ENCODE data around the gene CNGA3.
"Not testable (repeated sequence)": the region's sequence is repeated elsewhere in the genome, so short reads cannot be mapped to it uniquely, and the experiment has no call there.

The CNGA3 gene

DNA sequence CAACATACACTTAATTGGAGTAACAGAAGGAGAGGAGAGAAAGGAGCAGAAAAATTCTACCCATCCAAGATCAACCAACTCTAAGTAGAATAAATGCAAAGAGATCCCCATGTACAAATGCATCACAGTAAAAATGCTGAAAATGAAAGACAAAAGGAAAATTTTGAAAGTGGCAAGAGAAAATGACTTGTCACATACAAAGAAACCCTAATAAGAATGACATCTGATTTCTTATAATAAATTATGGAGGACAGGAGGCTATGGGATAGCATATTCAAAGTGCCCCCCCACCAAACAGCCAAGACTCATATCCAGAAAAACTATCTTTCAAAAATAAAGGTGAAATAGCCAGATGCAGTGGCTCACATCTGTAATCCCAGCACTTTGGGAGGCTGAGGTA lies 76.2 kb downstream of the CNGA3 start:
- Mint-ChIP-seq H3K4me1 (peaks cover under 1% of the 10 kb centered on the region), H3K9me3 (peaks cover 5% of the 10 kb centered on the region), H3K4me3 (no peak overlapping the region), H3K36me3 (no peaks in the 10 kb centered on the region), H3K27ac (no peak overlapping the region)
- no peak for DNase-seq (ENCODE audit: low spot score in 2 of 2)
- ATAC-seq = no peak

DNA sequence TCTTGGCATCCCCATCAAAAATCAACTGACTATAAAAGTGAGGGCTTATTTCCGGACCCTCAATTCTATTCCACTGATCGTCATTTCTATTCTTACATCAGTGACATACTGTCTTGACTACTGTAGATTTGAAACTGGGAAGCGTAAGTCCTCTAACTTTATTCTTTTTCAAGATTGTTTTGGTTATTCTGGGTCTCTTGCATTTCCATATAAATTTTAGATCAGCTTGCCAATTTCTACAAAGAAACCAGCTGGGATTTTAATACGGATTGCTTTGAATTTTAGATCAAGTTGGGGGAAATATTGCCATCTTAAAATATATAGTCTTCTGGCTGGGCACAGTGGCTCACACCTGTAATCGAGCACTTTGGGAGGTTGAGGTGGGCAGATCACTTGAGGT lies 80.5 kb downstream of the CNGA3 start:
- ATAC-seq = no peak
- no peak for DNase-seq (ENCODE audit: low spot score in 2 of 2)
- H3K9me3 Mint-ChIP-seq = peaks cover 5% of the 10 kb centered on the region
- H3K27ac Mint-ChIP-seq = no peak overlapping the region
- H3K36me3 Mint-ChIP-seq = no peaks in the 10 kb centered on the region
- no peaks in the 10 kb centered on the region for H3K4me1 Mint-ChIP-seq
- H3K4me3 Mint-ChIP-seq = no peak overlapping the region

DNA sequence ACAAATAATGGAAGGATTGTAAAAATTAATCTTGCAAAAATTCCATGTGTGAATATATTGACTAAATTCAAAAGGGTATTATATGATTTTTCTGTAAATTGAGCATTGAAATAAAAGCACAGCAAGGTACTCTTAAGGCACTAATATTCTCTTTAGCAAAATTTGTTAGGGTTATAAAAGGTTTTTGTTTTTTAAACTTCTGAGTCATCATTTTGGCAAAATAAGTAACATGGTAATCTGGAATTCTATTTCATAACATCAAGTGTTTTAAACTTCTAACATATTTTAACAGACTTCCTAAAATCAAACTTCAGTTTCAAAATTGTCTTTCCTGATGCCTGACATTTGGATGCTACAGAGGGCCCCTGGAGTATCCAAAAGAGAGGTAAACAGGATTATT lies 85.9 kb downstream of the CNGA3 start:
- Mint-ChIP-seq H3K36me3 (no peaks in the 10 kb centered on the region), H3K27ac (no peak overlapping the region), H3K4me3 (no peak overlapping the region), H3K4me1 (peaks cover 6% of the 10 kb centered on the region), H3K9me3 (peaks cover 3% of the 10 kb centered on the region)
- DNase-seq (ENCODE audit: low spot score in 2 of 2) (no peak), ATAC-seq (no peak)

DNA sequence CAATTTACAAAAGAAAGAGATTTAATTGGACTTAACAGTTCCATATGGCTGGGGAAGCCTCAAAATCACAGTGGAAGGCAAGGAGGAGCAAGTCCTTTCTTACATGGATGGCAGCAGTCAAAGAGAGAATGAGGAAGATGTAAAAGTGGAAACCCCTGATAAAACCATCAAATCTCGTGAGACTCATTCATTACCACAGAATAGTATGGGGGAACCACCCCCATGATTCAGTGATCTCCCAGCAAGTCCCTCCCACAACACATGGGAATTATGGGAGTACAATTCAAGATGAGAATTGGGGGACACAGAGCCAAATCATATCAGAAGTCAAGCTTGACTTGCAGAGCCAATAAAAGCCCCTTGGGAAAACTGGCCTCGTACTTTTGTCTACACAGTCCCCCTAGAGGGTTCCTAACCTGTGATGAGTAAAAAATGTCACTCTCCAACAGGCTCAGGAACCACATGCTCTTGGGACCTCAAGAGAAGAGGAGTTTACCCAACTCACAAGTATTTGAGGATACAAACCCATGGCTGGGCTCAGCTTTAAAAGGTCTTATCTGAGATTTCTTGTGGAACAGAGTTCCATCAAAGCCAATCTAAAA lies 87.2 kb downstream of the CNGA3 start:
- H3K36me3 Mint-ChIP-seq = no peaks in the 10 kb centered on the region
- H3K4me1 Mint-ChIP-seq = peaks cover 9% of the 10 kb centered on the region
- DNase-seq (ENCODE audit: low spot score in 2 of 2) (no peak), ATAC-seq (no peak)
- H3K9me3 Mint-ChIP-seq = peaks cover 3% of the 10 kb centered on the region
- H3K4me3 Mint-ChIP-seq = no peak overlapping the region
- no peak overlapping the region for H3K27ac Mint-ChIP-seq

DNA sequence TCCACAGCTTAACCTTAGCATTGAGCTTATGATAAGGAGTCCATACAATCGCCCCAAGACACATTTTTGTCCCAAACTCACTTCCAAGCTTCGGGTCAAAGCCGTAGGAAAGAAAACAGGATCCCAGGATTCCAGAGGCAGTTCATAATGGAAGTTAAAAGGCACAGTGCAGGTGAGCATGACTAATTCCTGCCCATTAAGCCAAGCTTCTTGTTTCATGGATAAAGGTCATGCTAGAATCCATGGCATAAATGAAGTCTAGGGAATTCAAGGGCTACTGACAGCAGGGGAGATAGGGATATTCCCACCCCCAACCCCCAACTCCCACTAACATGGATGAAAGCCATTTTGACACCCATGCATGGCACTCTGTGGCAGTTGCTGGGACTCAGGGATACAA lies 88.2 kb downstream of the CNGA3 start:
- Mint-ChIP-seq H3K36me3 (no peaks in the 10 kb centered on the region), H3K9me3 (peaks cover 5% of the 10 kb centered on the region), H3K27ac (no peak overlapping the region), H3K4me1 (peaks cover 16% of the 10 kb centered on the region), H3K4me3 (no peak overlapping the region)
- DNase-seq (ENCODE audit: low spot score in 2 of 2) = no peak
- ATAC-seq = no peak

GRCh38 chr2:98435670-98436069 lies 89.4 kb downstream of the CNGA3 start:
- not testable (repeated sequence) for H3K9me3 Mint-ChIP-seq, H3K27ac Mint-ChIP-seq, ATAC-seq, H3K36me3 Mint-ChIP-seq, H3K4me3 Mint-ChIP-seq
- H3K4me1 Mint-ChIP-seq = peaks cover 27% of the 10 kb centered on the region
- peak in 1 of 2 donors; percentile 25 for DNase-seq (ENCODE audit: low spot score in 2 of 2)

- Mint-ChIP-seq H3K36me3 (no peaks in the 10 kb centered on the region), H3K27ac (no peak overlapping the region), H3K9me3 (peaks cover 9% of the 10 kb centered on the region), H3K4me1 (peaks cover 30% of the 10 kb centered on the region), H3K4me3 (no peak overlapping the region)
- no peak for DNase-seq (ENCODE audit: low spot score in 2 of 2)
- no peak for ATAC-seq
Measured at GRCh38 chr2:98436734-98437133, 90.5 kb downstream of the CNGA3 start.

DNA sequence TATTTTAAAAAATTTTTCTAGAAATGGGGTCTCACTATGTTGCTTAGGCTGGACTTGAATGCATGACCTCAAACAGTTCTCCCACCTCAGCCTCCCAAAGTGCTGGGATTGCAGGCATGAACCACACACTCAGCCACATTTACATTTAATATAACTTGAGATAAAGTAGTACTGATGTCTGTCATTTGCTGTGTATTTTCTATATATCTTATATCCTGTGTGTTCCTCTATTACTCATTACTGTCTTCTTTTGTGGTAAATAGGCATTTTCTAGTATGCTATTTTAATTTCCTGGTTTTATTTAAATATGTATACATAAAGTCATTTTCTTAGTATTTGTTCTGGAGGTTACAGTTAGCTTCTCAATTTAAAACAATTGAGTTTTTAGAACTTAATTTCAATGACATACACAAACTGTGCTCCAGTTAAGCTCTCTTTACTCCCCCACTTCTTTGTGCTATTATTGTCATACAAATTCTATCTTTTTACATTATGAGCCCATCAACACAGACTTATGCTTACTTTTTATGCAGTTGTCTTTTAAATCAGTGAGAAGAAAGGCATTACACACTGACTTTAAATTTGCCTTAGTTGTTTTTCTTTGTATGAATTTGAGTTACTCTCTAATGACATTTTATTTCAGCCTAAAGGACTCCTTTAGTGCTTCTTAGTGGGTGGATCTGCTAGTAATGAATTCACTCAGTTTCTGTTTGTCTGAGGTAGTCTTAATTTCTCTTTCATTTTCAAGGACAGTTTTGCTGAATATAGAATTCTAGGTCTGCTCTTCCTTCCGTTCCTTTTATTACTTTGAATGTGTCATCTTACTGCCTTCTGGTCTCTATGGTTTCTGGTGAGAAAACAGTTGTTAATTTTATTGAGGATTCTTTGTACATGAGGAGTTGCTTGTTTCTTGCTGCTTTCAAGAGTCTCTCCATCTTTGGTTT lies 92.2 kb downstream of the CNGA3 start:
- peak; percentile 96 for ATAC-seq
- Mint-ChIP-seq H3K4me1 (peaks cover 24% of the 10 kb centered on the region), H3K27ac (peak overlapping the region; percentile 87), H3K36me3 (no peaks in the 10 kb centered on the region), H3K9me3 (peaks cover 6% of the 10 kb centered on the region), H3K4me3 (peak overlapping the region; percentile 48)
- peak in 1 of 2 donors; percentile 47 for DNase-seq (ENCODE audit: low spot score in 2 of 2)

- peaks cover 37% of the 10 kb centered on the region for H3K4me1 Mint-ChIP-seq
- H3K9me3 Mint-ChIP-seq = peaks cover 6% of the 10 kb centered on the region
- ATAC-seq (no peak), DNase-seq (ENCODE audit: low spot score in 2 of 2) (peak in 1 of 2 donors; percentile 45)
- no peak overlapping the region for H3K4me3 Mint-ChIP-seq
- peaks cover 20% of the 10 kb centered on the region for H3K36me3 Mint-ChIP-seq
- peak overlapping the region; percentile 6 for H3K27ac Mint-ChIP-seq
Measured at GRCh38 chr2:98441706-98442450, 95.6 kb downstream of the CNGA3 start.

DNA sequence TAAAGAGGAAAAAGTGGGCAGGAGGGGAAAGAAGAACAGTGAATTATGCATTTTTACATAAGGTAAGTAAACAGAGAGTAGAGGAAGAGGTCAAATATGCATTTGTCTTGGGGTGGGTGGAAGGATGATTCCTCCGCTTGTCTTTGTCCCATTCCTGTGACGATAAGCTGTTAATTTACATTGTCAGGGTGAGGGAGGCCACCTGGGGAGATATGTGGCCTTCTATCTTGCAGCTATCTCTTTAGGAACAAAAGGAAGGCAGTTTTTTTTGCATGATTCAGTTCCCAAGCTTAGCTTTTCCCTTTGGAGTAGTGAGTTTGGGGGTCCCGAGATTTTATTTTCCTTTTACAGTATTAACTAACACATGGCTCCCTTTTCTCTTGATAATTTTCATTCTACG lies 96.2 kb downstream of the CNGA3 start:
- H3K4me3 Mint-ChIP-seq = no peak overlapping the region

GRCh38 chr2:98444436-98445176 lies 98.3 kb downstream of the CNGA3 start, which contains the start of gene INPP4A:
Gene INPP4A (plus strand): TSS chr2:98444858. CDS start chr2:98520049, 75,191 bp downstream.
- DNase-seq (ENCODE audit: low spot score in 2 of 2) (peak; percentile 73 to 89), ATAC-seq (peak; percentile 84)
- peaks cover 44% of the 10 kb centered on the region for H3K4me1 Mint-ChIP-seq
- H3K4me3 Mint-ChIP-seq = peak within 1 kb of the TSS; percentile 91
- peaks cover 20% of the 10 kb centered on the region for H3K36me3 Mint-ChIP-seq
- H3K27ac Mint-ChIP-seq = peak within 1 kb of the TSS; percentile 97
- peaks cover 3% of the 10 kb centered on the region for H3K9me3 Mint-ChIP-seq

More for the DNA sequence above, 96.2 kb downstream of the CNGA3 start:
- peak in 1 of 2 donors; percentile 18 for DNase-seq (ENCODE audit: low spot score in 2 of 2)
- no peak for ATAC-seq
- peaks cover 40% of the 10 kb centered on the region for H3K4me1 Mint-ChIP-seq
- H3K36me3 Mint-ChIP-seq = peaks cover 20% of the 10 kb centered on the region
- H3K9me3 Mint-ChIP-seq = peaks cover 6% of the 10 kb centered on the region
- peak overlapping the region; percentile 6 for H3K27ac Mint-ChIP-seq

GRCh38 chr2:98445177-98445682 lies 99.0 kb downstream of the CNGA3 start:
- Mint-ChIP-seq H3K36me3 (peaks cover 20% of the 10 kb centered on the region), H3K27ac (peak overlapping the region; percentile 97), H3K9me3 (no peaks in the 10 kb centered on the region), H3K4me1 (peaks cover 44% of the 10 kb centered on the region), H3K4me3 (peak overlapping the region; percentile 91)
- DNase-seq (ENCODE audit: low spot score in 2 of 2) = no peak
- peak; percentile 50 for ATAC-seq

DNA sequence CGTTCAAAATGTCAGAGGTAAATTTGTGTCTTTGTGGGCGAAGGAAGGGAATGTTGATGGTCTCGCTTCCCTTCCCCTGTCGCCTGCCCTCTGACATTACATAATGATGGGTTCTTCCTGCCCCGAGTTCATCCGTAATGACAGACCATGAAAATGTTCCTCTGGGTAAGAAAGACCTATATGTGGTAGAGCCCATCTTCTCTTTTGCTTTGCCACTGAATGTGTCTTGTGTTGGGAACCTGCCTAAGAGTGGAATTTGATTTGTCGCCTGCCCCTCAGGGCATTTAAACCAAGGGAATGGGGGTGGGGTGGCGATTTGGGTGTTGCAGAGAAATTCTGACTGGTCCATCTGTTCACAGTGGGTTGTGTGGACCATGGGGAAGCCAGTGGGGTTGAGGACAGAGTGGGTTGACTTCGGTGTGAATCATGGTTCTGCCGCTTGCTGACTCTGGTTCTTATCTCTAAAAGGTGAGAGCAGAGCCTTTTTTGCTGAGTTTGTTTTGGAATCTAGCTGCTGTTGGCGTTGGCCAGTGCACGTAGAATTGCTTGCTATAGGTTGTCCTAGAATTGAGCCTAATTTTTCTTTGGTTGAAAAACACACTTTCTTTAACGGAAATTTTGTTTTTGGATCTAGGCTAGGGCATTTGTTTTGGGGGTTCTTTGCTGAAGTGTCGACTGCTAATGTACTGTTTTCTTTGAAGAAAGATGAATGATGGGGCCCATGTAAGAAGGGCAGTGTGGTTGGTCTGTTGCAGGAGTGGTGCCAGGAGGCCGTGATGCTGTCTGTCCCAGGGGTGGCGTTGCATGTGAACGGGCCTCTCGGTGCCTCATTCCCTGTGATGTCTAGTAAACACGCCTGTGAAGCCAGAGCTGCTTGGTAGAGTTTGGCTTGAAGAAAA lies 99.7 kb downstream of the CNGA3 start:
- peak overlapping the region; percentile 91 for H3K4me3 Mint-ChIP-seq

DNA sequence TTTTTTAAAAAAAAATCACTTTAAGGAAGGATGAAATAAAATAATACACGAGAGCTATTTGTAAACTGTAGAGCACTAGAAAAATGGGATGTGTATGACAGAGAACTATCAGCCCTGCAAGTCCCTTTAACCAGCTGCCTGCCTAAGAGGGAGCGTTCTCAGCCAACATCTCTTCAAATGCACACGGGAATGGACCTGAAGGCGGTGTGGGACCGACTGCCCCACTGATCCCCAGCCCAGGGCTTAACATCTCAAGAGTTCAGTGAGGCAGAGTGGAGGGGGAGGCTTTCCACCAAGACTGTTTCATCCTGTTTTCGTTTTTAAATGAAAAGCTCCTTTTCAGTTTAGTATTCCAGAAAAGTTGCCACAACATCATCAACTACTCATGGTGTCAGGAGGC lies 100.6 kb downstream of the CNGA3 start:
- DNase-seq (ENCODE audit: low spot score in 2 of 2) (no peak), ATAC-seq (no peak)
- H3K9me3 Mint-ChIP-seq = no peaks in the 10 kb centered on the region
- peak overlapping the region; percentile 97 for H3K27ac Mint-ChIP-seq
- H3K4me3 Mint-ChIP-seq = peak overlapping the region; percentile 91
- H3K4me1 Mint-ChIP-seq = peaks cover 53% of the 10 kb centered on the region
- H3K36me3 Mint-ChIP-seq = peaks cover 20% of the 10 kb centered on the region

More for the DNA sequence above, 99.7 kb downstream of the CNGA3 start:
- H3K4me1 Mint-ChIP-seq = peaks cover 44% of the 10 kb centered on the region
- peak; percentile 66 for ATAC-seq
- peaks cover 20% of the 10 kb centered on the region for H3K36me3 Mint-ChIP-seq
- DNase-seq (ENCODE audit: low spot score in 2 of 2) = peak in 1 of 2 donors; percentile 71
- peak overlapping the region; percentile 97 for H3K27ac Mint-ChIP-seq
- no peaks in the 10 kb centered on the region for H3K9me3 Mint-ChIP-seq
